GM12878 (cell line): Measurements from ENCODE around the gene SLC9A3.

Source experiments
- CHD2 ChIP-seq: IDR thresholded peaks from 2 replicates; pipeline ENCODE4 v1.6.1; 2011; ENCODE audit warnings: low read depth, low read length, improper control_type of control experiment, borderline replicate concordance
- JUND ChIP-seq: IDR thresholded peaks from 2 replicates; pipeline ENCODE4 v1.6.1; 2012; ENCODE audit warnings: low read depth, mild to moderate bottlenecking, low read length, improper control_type of control experiment, moderate library complexity
- MXI1 ChIP-seq: fragments of 150-350 bp; IDR thresholded peaks from 2 replicates; pipeline ENCODE4 v1.6.1; 2011; ENCODE audit warnings: low read depth, mild to moderate bottlenecking, inconsistent platforms, low read length, improper control_type of control experiment
- POLR2AphosphoS5 ChIP-seq: IDR thresholded peaks from 2 replicates; pipeline ENCODE4 v1.6.1; 2011; ENCODE audit warnings: mild to moderate bottlenecking, low read length, inconsistent platforms
- RAD21 ChIP-seq: IDR thresholded peaks from 2 replicates; pipeline ENCODE4 v1.6.1; 2011; ENCODE audit warnings: mild to moderate bottlenecking, low read depth, low read length, moderate library complexity; ENCODE audit not compliant: insufficient read depth
- SIX5 ChIP-seq: IDR thresholded peaks from 2 replicates; pipeline ENCODE4 v1.6.1; 2011; ENCODE audit warnings: mild to moderate bottlenecking, low read depth, low read length, moderate library complexity; ENCODE audit not compliant: severe bottlenecking
- TAF1 ChIP-seq: IDR thresholded peaks from 2 replicates; pipeline ENCODE4 v1.6.1; 2011; ENCODE audit warnings: mild to moderate bottlenecking, low read depth, low read length, borderline replicate concordance
- YY1 ChIP-seq: IDR thresholded peaks from 2 replicates; pipeline ENCODE4 v1.6.1; 2011; ENCODE audit warnings: low read depth, mild to moderate bottlenecking, low read length
- ZBED1 ChIP-seq: IDR thresholded peaks from 2 replicates; pipeline ENCODE4 v1.6.1; 2016; ENCODE audit warnings: borderline replicate concordance
- ZSCAN29 ChIP-seq: fragments of 450-650 bp; IDR thresholded peaks from 2 replicates; pipeline ENCODE4 v1.6.1; 2017; ENCODE audit warnings: mild to moderate bottlenecking, moderate library complexity
- TF ChIP-seq, protein P1 (sequence below), 3 experiments: IDR thresholded peaks in 2 of 3; conservative IDR thresholded peaks in 1 of 3; 2 replicates each; pipeline ENCODE4 v1.5.1; 2011; ENCODE audit warnings: low read depth in 3 of 3, low read length in 3 of 3, mild to moderate bottlenecking in 3 of 3, control low read depth in 2 of 3, moderate library complexity in 2 of 3, inconsistent platforms in 1 of 3, mixed read lengths in 1 of 3; ENCODE audit not compliant: control insufficient read depth in 2 of 3, insufficient read depth in 1 of 3; ENCODE audit errors: extremely low read depth in 1 of 3

DNA sequence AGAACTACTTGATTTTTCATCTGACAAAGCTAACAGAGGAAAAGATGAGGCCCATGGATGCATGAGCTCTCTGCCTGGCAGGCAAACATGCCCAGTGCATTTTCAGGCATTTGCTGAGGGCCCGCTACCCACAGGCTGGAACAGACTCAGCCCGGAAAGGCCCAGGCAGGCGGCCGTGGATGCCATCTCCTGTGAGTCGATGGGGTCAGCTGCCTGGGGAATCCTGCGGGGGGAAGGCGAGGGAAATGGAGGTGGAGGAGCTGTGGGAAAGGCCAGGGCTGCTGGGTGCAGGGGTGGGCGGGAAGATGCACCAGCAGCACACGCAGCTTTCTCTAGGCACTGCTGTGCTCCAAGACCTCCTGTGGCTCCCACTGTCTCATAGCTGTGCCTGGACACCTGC lies 13.7 kb downstream of the SLC9A3 start:
- TF ChIP-seq ZSCAN29 (no peak), ZBED1 (no peak), CHD2 (no peak), TAF1 (no peak), YY1 (no peak), RAD21 (no peak), MXI1 (no peak), JUND (no peak), SIX5 (no peak), POLR2AphosphoS5 (no peak)
- TF ChIP-seq, protein P1, sequence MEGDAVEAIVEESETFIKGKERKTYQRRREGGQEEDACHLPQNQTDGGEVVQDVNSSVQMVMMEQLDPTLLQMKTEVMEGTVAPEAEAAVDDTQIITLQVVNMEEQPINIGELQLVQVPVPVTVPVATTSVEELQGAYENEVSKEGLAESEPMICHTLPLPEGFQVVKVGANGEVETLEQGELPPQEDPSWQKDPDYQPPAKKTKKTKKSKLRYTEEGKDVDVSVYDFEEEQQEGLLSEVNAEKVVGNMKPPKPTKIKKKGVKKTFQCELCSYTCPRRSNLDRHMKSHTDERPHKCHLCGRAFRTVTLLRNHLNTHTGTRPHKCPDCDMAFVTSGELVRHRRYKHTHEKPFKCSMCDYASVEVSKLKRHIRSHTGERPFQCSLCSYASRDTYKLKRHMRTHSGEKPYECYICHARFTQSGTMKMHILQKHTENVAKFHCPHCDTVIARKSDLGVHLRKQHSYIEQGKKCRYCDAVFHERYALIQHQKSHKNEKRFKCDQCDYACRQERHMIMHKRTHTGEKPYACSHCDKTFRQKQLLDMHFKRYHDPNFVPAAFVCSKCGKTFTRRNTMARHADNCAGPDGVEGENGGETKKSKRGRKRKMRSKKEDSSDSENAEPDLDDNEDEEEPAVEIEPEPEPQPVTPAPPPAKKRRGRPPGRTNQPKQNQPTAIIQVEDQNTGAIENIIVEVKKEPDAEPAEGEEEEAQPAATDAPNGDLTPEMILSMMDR (IDR thresholded peaks at IDR 0.05 in 2 of 3, conservative IDR thresholded peaks at IDR 0.05 in 1 of 3; ENCODE audit: control insufficient read depth in 2 of 3, extremely low read depth in 1 of 3, insufficient read depth in 1 of 3, low read depth in 3 of 3, low read length in 3 of 3) = no peak
